ENCODE results near the gene ZNF558. TPM values are rescaled to one million over a fixed set of nuclear protein-coding genes. Genes with fewer than 3 reads are reported as not detected.

The ZNF558 gene
- total and polyA plus RNA-seq, 2 of the 8 experiments (the other 6 are each of a cell fraction or from before 2014, with no cell fraction given), result 4.3 to 14.3 TPM

DNA sequence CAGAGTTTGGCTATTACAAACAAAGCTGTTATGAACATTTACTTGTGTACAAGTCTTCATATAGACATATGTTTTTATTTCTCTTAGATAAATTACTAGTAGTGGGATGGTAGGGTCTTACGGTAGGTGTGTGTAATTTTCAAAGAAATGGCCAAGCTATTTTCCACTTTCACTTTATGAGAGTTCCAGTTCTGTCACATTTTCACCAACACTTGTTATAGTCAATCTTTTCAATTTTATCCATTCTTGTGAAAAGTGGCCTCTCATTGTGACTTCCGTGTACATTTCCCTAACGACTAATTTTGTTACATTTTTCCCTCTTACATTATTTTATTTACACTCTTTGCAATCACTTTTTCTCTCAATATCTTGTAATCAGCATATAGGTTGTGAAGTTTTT lies 18.4 kb upstream of the ZNF558 start:
- Histone ChIP-seq H3K36me3 (ENCODE audit: control insufficient read depth in 2 of 4, insufficient read depth in 4 of 4, low read length in 3 of 4) (no peaks in the 10 kb centered on the region), H3K79me1 (ENCODE audit: low read depth, low read length) (no peaks in the 10 kb centered on the region), H3K18ac (ENCODE audit: extremely low read depth, low read length) (no peak overlapping the region), H2AFZ (ENCODE audit: low read length) (no peak overlapping the region), H4K5ac (ENCODE audit: insufficient read length, low read depth, low read length) (no peak overlapping the region), H2BK5ac (ENCODE audit: low read depth, low read length) (no peak overlapping the region), H2AK5ac (ENCODE audit: low read depth, low read length) (no peak overlapping the region), H3K23ac (ENCODE audit: insufficient read length) (no peak overlapping the region), H3K4me2 (ENCODE audit: insufficient read depth in 1 of 2, low read depth in 2 of 2, low read length in 2 of 2) (no peak overlapping the region), H3K9ac (replicated peaks in 1 of 4; ENCODE audit: extremely low read depth in 1 of 4, low read depth in 3 of 4, low read length in 3 of 4) (no peak overlapping the region), H3K56ac (replicated peaks; ENCODE audit: insufficient read length, low read depth, low read length) (no peak overlapping the region), H2BK120ac (replicated peaks; ENCODE audit: low read depth, low read length) (no peak overlapping the region), H2BK12ac (ENCODE audit: low read depth, low read length) (no peak overlapping the region), H2BK15ac (ENCODE audit: low read length) (no peak overlapping the region), H3K4me1 (replicated peaks in 1 of 4; ENCODE audit: control insufficient read depth in 3 of 4, insufficient read depth in 4 of 4, low read length in 3 of 4) (no peaks in the 10 kb centered on the region), H4K8ac (ENCODE audit: extremely low read depth, insufficient read depth, low read length) (no peak overlapping the region), H3K27ac (ENCODE audit: low read depth, low read length) (no peak overlapping the region), H3K9me3 (ENCODE audit: insufficient read depth in 2 of 2, low read depth in 1 of 2, low read length in 1 of 2) (peaks cover 44 to 59% of the 10 kb centered on the region in 2 experiments), H3K79me2 (ENCODE audit: control insufficient read depth in 1 of 2, insufficient read depth in 2 of 2, low read length in 2 of 2) (no peaks in the 10 kb centered on the region), H3K4me3 (ENCODE audit: extremely low read depth in 1 of 4, insufficient read depth in 2 of 4, low read depth in 3 of 4, low read length in 4 of 4) (no peak overlapping the region), H3K4ac (replicated peaks; ENCODE audit: insufficient read length, low read depth, low read length) (no peak overlapping the region), H2BK20ac (ENCODE audit: low read length) (no peak overlapping the region), H3K27me3 (replicated peaks in 1 of 4; ENCODE audit: control insufficient read depth in 3 of 4, extremely low read depth in 1 of 4, insufficient read depth in 3 of 4, low read length in 3 of 4) (no peaks in the 10 kb centered on the region), H4K91ac (replicated peaks; ENCODE audit: insufficient read length, low read length) (no peak overlapping the region), H3K14ac (ENCODE audit: insufficient read length) (no peak overlapping the region), H3K23me2 (ENCODE audit: low read depth, low read length) (no peaks in the 10 kb centered on the region), H4K20me1 (replicated peaks in 1 of 2; ENCODE audit: control insufficient read depth in 1 of 2, insufficient read depth in 2 of 2, low read length in 2 of 2) (no peaks in the 10 kb centered on the region)
- CTCF ChIA-PET (ENCODE audit: partially characterized antibody), result no interaction called here
- no peak for FAIRE-seq
- WGBS, 2 experiments (ENCODE audit: extremely low coverage in 1 of 2, insufficient coverage in 1 of 2, insufficient read length in 1 of 2, insufficient replicate concordance in 2 of 2, low coverage in 1 of 2, low lambda C conversion rate in 2 of 2, missing lambda C conversion rate in 1 of 2), result 81% methylated on average over 3 of the region's 3 CpGs; no CpG with 5 or more reads in 1 of the 2 experiments
- POLR2A ChIA-PET (ENCODE audit: partially characterized antibody), result no interaction called here
- no peak for DNase-seq (ENCODE audit: low read depth in 1 of 2, low spot score in 2 of 2)
- TF ChIP-seq, protein P1, sequence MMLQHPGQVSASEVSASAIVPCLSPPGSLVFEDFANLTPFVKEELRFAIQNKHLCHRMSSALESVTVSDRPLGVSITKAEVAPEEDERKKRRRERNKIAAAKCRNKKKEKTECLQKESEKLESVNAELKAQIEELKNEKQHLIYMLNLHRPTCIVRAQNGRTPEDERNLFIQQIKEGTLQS (IDR thresholded peaks at IDR 0.05; ENCODE audit: insufficient read depth, low read depth, low read length), result no peak
- TF ChIP-seq KDM1A (IDR thresholded peaks at IDR 0.05; ENCODE audit: borderline replicate concordance, low read length) (no peak), SP4 (IDR thresholded peaks at IDR 0.05; ENCODE audit: low read length) (no peak), SUZ12 (IDR thresholded peaks at IDR 0.05; ENCODE audit: low read length) (no peak), SP2 (IDR thresholded peaks at IDR 0.05; ENCODE audit: low read length) (no peak), GABPA (IDR thresholded peaks at IDR 0.05; ENCODE audit: borderline replicate concordance, insufficient read depth, low read length) (no peak), POLR2A (IDR thresholded peaks at IDR 0.05; ENCODE audit: control extremely low read depth in 1 of 2, low read depth in 2 of 2, low read length in 2 of 2) (no peak), TBP (IDR thresholded peaks at IDR 0.05; ENCODE audit: low read depth, low read length) (no peak), CBX5 (IDR thresholded peaks at IDR 0.05; ENCODE audit: low read depth, low read length) (no peak), CEBPB (IDR thresholded peaks at IDR 0.05; ENCODE audit: low read depth, low read length) (no peak), SIRT6 (IDR thresholded peaks at IDR 0.05; ENCODE audit: low read length) (no peak), POU5F1 (IDR thresholded peaks at IDR 0.05; ENCODE audit: low read depth, low read length) (no peak)
- TF ChIP-seq, protein P2, sequence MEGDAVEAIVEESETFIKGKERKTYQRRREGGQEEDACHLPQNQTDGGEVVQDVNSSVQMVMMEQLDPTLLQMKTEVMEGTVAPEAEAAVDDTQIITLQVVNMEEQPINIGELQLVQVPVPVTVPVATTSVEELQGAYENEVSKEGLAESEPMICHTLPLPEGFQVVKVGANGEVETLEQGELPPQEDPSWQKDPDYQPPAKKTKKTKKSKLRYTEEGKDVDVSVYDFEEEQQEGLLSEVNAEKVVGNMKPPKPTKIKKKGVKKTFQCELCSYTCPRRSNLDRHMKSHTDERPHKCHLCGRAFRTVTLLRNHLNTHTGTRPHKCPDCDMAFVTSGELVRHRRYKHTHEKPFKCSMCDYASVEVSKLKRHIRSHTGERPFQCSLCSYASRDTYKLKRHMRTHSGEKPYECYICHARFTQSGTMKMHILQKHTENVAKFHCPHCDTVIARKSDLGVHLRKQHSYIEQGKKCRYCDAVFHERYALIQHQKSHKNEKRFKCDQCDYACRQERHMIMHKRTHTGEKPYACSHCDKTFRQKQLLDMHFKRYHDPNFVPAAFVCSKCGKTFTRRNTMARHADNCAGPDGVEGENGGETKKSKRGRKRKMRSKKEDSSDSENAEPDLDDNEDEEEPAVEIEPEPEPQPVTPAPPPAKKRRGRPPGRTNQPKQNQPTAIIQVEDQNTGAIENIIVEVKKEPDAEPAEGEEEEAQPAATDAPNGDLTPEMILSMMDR (IDR thresholded peaks at IDR 0.05; ENCODE audit: control extremely low read depth in 1 of 3, insufficient read depth in 1 of 3, low read depth in 1 of 3, low read length in 3 of 3), result no peak
